ENCODE data around the gene FAM3C.

GRCh38 chr7:121339082-121339481 lies 57.0 kb downstream of the FAM3C start:
- TF ChIP-seq CTCF (IDR thresholded peaks at IDR 0.05; ENCODE audit: low read depth, low read length, poor library complexity, severe bottlenecking) (no peak), EZH2phosphoT487 (IDR thresholded peaks at IDR 0.05; ENCODE audit: borderline replicate concordance, low read length) (no peak)

Measured in DOHH2 (cell line).